ENCODE results near the gene DYNLL2.
"Not testable (repeated sequence)": the region's sequence is repeated elsewhere in the genome, so short reads cannot be mapped to it uniquely, and the experiment has no call there.

DYNLL2 gene

DNA sequence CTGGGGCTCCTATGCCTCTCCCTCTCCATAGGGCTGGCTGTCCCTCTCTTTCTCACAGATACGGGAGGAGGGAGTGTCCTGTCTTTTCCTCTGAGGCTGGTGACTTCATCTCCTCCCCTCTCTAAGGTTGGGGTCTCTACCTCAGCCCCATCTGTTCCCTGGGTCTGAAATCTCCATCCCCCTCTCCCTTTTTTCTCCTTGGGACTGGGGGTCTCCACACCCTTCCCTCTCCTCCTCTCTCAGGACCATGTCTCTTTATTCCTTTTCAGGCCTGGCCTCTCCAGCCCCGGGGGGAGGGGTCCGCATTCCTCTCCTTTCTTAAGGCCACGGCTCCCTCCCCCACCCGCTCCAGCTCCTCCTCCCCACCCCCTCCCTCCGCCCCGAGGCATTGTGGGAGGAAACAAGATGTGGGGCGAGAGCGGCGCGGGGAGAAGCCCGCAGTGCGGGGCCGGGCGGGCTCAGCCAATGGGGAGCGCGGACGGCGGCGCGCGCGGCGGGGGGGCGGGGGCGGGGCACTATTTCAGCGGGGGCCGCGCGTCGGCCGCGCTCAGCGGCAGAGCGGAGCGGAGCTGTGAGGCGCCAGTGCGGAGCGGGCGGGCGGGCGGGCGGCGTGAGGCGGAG lies at the start of gene DYNLL2:
TSS of gene DYNLL2 (plus strand) at position 550 of the 621 bp plus-strand sequence. CDS start 3,672 bp downstream, outside the sequence.
- DNase-seq: peak; percentile 89

DNA sequence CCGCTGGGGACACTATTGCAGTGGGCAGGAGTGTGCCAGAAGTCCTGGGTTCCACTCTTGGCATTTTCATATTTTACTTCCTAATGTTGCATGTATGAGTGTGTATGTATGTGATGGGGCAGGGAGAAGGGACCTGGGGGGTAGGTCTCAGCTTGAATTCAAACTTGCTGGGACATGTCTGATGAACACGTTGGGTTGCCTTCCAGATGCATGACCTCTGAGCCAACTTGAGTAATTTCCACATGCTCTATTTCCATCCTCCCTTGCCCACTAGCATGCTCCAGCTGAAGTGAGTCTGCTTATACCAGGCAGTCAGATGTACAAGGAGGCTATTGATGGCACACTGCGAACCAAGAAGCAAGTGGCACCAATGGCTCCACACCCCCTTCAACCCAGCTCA lies 43.2 kb upstream of the DYNLL2 start:
- DNase-seq: no peak

DNA sequence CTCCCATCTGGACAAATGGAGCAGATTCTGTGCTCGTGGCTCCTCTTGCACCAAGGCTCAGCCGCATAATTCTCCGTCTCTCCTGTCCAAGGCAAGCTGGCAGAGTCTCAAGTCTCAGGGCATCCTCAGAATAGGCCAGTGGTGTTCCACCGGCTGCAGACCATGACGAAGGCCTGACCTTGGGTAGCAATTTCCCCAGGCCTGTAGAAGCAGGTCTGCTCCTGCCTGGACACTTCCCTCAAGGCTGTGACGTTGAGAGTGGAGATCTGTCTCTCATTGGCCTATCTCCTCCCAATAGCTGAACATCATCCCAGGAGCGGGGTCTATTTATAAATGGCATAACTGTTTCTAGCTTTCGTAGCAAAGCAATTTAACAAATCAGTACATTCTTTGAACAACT lies 42.8 kb upstream of the DYNLL2 start:
- DNase-seq: no peak

DNA sequence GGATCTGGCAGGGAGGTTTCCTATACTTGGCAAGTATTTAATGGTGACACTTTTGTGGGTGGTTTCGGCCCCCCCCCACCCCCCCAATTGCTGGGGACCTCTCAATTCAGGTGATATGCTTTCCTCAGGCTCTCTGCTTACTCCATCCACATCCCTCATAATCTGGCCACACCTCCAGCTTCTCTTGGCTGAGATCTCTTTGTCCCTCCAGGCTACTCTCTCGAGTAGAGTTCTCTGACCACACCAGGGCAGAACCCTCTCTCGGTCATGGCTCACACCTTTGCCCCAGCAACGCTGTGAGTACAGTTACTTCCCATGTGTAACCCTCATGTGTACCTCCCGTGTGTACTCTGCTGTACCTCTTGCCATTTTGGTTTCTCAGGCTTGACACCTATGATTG lies 42.1 kb upstream of the DYNLL2 start:
- DNase-seq: no peak

DNA sequence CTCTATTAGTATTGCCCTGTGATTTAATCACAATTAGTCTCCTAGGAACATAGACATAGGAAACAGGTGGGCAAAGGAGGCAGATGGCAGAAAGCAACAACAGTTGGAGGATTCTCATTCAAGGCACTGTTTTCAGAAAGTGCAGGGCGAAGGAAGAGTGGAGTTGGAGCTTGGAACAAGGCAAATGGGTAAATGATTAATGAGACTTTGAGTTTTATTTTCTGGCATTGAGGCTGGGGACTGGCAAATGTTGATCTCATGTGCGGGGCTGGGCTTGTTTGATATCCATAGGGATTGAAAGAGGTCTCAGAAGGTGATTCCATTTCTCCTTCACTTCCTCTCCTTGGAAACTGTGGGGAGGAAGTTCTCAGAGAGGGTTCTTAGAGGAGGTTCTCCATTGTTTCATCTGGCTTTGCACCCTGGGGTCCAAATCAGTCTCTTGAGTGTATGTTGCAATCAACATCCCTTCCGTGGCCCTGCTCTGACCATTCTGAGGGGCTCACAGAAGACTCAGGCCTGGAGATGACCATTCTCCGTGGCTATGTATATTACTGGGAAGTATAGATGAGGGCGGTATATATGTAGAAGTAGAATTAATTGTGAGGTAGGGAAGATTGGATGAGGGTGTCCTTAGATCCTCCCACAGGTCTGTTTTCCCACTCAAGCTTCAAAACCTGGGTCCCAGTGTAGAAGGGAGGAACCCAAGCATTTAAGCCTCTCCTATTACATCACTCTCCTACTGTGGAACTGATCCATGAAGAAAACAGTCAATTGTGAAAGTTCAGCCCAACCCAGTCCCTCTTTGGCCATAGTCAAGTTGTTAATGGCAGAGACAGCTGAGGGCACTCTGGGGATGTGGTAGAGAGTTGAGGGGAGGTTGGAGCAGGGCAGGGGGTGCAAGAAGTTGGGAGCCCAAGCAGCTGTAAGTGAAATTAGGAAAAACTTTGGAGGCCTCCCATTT lies 39.7 kb upstream of the DYNLL2 start:
- DNase-seq: no peak

DNA sequence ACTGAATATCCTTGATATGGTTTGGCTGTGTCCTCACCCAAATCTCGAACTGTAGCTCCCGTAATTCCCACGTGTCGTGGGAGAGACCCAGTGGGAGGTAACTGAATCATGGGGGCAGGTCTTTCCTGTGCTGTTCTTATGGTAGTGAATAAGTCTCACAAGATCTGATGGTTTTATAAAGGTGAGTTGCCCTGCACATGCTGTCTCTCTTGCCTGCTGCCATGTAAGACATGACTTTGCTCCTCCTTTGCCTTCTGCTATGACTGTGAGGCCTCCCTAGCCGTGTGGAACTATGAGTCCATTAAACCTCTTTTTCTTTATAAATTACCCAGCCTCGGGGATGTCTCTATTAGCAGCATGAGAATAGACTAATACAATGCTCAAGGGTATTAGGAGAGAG lies 39.0 kb upstream of the DYNLL2 start:
- not testable (repeated sequence) for DNase-seq

DNA sequence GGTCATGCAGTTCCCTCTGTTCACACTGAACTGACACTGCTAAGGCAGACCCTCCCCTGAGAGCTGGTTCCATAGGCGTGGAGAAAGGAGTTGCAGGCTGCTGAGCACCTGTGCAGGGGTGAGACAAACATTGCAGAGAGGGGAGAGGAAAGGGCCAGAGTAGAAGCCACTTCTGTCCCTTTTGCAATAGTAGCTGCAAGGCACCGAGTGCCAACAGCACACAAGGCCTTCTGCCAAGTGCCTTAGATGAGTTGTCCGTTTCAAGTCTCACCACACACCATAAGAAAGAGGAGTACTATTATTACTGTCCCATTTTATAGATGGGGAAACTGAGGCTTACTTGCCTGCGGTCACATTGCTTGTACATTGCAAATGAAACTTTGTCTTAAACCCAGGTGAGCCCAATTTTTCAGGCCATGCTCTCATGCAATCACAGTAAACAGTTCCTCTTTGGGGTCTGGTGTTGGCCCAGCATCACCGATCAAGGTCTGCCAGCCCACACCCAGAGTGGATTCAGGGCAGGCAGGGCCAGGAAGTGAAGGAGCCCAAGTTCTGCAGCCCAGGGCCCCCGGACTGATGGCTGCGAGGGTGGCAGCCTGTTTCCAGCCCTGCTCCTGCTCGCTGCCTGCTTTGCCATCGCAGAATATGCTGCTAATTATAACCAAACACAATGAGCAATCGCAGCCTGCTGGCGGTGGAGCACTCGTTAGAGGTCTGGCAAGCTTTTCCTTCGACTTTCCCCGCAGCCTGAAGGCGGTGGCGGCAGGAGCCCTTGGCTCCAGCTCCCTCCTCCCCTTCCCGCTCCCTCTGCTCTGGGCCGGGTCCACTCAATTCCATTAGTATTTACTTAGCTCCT lies 36.8 kb upstream of the DYNLL2 start:
- DNase-seq: no peak

DNA sequence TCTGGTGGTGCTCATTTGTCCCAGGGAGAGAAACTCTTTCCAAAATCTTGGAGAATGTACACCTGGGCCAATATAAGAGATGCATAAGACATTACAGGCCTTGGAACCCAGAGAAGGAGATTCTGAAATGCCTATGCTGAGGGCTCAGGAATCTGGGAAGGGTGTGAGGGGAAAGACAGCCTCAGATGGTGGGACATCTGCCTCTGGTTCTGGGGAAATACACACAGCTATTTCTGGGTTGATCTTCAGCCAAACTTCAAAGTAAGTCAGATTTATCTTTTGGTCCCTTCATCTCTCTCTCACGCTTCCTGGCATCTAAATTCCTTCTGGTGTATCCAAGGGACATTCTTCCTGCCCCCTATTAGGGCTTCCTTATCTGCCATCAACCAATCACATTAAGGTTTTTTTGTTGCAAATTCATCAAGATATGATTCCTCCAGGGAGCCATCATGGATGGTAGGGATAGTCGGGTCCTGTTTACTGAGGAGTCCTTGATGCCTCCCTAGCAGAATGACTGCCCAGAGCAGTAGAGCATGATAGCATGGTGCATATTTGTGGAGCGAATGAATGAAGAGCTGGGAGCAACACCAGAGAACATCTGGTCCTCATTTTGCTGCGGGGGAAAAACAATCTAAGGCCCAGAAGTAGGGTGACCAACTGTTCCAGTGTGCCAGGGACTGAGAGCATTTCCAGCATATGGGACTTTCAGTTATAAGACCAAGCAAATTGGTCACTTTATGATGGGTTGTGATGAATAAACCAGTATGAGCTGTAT lies 35.7 kb upstream of the DYNLL2 start:
- no peak for DNase-seq

DNA sequence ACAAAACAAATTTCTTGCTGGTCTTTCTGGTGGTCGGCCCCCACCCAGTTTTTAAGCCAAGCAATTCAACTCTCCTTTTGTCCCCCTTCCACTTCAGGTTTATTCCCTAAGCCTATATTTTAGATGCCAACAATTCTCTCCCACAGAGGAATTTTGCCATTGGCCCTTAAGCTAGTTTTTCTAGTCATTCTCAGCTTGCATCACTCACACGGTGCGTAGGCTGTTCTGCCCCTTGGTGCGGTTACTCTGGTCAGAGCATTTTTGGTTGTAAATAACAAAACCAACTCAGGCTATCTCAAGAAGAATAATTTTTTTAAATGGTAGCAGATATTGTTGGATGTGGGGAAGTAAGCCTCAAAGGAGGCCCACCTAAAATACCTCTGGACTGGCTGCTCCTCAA lies 33.7 kb upstream of the DYNLL2 start:
- DNase-seq: no peak

DNA sequence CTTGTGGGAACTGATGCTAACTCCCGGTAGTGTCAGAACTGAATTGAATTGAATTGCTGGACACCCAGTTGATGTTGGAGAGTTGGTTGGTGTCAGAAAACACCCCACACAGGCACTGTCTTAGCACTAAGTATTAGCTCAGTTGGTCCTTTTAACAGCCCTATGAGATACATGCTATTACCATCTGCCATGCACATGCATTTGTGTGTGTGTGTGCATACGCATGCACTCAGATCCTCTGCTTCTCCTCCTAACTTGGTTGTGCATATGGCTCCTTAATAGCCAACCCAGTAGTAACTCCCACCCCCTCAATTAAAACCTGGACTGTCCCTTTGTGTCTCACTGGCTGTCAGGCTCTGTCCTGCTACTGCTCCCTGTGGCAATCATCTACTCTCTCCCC lies 32.3 kb upstream of the DYNLL2 start:
- DNase-seq: no peak

DNA sequence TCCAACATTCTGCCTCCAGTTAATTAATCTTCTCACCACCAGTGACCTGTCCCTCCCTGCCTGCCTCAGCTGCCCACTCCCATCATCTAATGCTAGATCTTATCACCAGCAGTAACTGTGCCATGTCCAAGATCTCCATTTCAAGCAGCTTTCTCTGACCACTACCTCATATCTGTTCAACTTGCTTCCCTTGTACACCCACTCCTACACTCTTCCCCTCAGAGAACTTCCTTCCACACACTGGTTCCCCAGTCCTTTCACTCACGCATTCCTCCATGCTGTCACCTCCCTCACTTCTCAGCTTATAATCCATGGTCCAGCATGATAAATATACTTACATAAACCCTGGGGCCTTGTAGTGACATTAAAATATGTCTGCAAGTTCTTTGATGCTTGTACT lies 31.8 kb upstream of the DYNLL2 start:
- no peak for DNase-seq

DNA sequence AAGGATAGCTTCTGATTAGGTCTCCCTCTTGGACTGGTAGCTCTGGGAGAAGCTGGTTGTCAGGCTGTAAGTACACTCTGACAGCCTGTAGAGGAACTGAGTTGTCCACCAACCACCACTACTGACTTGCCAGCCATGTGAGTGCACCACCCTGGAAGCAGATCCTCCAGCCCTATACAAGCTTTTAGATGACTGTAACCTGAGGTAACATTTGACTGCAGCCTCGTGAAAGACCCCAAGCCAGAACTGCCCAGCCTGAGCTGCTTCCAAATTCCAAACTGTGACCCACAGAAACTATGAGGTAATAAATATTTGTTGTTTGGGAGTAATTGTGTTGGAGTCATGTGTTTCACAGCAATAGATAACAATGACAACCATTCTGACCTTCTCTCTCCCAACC lies 30.8 kb upstream of the DYNLL2 start:
- DNase-seq: no peak

DNA sequence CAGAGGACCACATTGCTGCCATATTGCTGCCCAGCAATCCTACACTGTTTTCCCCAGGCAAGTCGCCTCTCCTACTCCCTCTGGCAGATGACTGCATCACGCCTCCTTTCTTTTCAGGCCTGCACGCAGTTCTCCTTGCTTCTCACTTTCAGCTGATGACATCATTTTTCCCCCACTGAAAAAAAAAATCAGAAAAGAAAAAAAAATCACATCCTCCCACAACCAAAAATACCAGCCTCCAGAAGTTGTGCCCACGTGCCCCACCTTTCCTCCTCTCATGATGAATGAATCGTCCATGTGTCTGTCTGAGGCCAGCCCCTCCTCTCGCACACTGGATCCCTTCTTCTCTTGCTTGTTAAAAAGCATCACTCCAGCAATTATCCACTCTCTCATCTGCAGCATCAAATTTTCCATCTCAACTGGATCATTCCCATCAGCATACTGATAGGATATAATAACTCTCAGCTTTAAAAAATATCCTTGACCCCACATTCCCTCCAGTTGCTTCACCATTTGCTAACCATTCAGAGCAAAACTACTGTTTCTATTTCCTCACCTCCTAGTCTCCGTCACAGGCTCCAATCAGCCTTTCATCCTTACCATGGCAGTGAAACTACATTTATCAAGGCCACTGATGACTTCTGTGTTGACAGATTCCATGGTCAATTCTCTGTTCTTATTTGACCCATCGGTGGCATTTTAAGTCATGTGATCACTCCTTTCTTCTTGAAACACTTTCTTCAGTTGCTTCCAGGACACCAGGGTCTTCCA lies 30.1 kb upstream of the DYNLL2 start:
- DNase-seq: peak; percentile 4

DNA sequence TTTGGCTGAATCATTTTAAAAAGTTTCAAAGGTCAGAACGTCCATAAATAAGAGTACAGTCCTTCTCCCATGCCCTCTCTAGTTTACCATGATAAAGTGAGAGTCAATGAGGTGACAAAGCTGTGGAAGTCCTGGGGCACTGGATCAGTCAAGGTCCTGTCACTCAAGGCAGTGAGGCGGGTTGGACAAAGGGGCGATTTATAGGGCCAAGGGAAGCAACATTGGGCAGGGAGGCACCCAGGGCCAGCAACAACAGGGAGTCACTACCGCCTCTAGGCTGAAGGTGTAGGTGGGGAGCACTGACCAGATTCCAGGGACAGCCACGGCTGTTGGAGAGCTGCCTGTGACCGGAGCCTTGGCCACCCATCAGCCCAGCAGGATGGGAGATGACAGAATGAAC lies 28.6 kb upstream of the DYNLL2 start:
- DNase-seq: no peak

DNA sequence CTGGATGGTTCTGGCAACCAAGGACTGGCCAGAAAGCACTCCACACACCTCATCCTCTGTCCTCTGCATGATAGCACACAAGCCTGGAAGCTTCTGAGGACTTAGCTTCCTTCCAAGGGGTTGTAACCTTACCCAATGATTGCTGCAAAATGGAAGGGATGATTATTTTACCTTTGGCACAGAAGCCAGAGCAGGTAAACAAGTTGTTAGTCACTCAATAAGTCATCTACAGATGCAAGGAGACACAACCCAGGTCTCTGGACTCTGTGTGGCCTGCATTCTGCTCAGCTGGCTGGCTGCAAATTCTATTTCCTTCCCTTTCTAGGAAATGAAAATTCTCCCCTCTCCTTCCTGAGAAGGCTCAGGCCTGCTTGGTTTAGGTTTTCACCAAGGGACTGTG lies 26.7 kb upstream of the DYNLL2 start:
- DNase-seq: no peak

DNA sequence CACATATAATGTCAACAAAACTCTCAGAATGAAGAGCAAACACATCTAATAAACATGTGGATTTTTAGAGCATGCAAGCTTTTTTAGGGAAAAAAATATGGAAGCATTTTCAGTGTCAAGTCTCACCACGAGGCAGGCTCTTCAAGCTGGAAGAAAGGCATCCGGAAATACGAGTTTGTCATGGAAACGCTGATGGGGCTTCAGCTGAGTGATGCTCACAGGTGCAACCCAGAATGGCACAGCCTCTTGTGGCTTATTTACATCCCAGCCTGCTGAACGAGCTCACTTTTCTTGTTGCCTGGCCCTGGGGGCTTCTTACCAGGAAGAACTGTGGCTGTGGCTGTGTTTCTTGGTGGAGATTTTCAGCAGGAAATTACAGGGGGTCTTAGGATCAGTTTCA lies 24.1 kb upstream of the DYNLL2 start:
- no peak for DNase-seq

DNA sequence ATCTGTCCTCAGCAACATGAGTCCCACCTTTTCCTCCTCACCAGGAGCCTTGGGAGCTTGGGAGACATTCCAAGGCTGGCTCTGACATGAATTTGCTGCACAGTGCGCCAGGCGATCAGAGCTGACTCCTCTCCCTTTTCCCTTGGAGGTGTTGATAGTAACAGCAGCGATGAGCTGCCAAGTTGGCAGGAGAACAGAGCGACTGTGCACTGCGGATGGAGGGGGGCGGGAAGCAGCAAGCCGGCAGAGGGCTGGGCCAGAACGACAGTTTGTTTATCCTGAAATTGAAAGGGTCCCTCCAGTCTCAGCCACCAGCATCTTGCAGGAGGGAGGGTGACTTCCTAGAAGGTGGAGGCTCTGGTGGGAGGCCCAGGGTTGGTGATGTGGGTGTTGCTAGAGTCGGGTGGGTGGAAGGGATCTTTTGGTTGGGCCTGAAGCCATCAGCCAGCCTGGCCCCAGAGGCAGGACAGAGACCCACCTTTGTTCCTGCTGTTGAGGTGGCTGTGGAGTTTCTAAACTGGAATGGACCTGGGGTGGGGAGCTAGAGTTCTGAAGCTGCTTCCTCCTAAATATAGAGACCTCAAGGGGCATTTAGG lies 22.5 kb upstream of the DYNLL2 start:
- DNase-seq: no peak

DNA sequence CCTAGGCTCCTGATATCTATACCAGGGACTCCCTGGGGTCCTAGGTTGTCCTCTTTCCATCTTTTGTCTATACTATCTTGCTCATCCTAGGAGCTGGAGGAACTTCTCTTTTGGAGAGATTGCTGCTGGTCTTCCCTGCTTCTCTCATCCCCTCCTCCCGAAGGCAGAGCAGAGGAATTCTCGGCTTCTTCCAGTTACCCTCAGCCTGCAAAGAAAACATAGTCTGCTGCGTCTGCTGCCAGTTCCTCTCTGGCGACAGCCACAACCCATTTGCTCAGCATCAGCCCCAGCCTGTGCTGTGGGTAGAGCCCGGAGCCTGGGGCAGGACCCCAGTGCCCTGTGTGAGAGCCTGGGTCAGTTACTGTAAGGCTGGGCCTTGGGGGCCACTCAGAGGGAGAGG lies 21.5 kb upstream of the DYNLL2 start:
- no peak for DNase-seq

DNA sequence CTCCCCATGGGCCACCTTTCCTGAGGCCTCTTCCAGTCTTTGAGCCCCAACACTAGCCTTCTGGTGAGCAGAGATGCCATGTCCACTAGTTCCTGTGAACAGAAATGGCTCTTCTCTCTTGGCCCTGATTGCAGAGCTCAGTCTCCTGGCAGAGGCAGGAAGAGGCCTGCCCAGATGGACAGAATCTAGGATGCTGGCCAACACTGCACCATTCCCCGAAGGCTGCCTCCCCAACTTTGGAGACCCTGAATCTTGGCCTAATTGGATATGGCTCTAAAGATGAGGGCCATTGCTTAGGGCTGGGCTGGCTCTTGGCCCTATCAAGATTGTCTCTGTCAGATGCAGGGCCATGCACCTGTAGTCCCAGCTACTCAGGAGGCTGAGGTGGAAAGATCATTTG lies 18.0 kb upstream of the DYNLL2 start:
- DNase-seq: no peak

DNA sequence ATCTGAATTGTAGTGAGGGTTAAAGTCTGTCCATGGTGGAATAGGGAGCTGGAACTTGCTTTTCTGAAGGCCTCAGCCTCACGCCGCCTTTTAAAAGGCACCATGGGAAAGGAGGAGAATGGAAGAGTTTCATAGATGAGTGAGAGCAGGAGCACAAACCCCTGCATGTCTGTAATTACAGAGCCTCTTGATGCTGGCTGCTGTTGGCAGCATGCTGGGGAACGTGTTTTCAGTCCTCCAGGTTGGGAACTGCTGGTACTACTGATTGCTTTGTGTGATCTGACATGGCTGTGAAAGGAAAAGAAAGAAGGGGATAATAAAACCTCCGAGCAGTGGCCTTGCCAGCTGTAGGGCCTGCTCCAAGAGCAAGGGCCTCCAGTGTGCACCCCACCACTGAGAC lies 16.8 kb upstream of the DYNLL2 start:
- no peak for DNase-seq

DNA sequence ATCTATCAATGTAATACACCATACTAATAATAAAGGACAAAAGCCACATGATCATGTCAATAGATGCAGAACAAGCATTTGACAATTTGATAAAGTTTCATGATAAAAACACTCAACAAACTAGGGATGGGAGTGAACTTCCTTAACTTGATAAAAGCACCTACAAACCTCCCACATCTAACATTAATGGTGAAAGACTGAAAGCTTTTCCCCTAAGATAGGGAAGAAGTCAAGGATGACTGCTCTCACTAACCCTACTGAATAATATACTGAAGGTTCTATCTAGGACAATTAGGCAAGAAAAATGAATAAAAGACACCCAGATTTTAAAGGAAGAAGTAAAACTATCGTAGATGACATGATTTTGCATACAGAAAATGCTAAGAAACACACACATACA lies 10.4 kb upstream of the DYNLL2 start:
- no peak for DNase-seq
